ENCODE data around the gene HPSE2.

The HPSE2 gene

GRCh38 chr10:98713586-98713985 lies 522.1 kb downstream of the HPSE2 start:
- no peak for DNase-seq (ENCODE audit: low read depth)
- H3K4me3 ChIP-seq (ENCODE audit: low read length): no peak overlapping the region
- TF ChIP-seq CTCF (conservative IDR thresholded peaks at IDR 0.05; ENCODE audit: low read length): no peak

- DNase-seq (ENCODE audit: low read depth): no peak
- H3K4me3 ChIP-seq (ENCODE audit: low read length): no peak overlapping the region
- TF ChIP-seq CTCF (conservative IDR thresholded peaks at IDR 0.05; ENCODE audit: low read length): no peak
These were observed 539.1 kb downstream of the HPSE2 start for GRCh38 chr10:98696516-98696915.

GRCh38 chr10:98694883-98695282 lies 540.8 kb downstream of the HPSE2 start:
- DNase-seq (ENCODE audit: low read depth): no peak
- TF ChIP-seq CTCF (conservative IDR thresholded peaks at IDR 0.05; ENCODE audit: low read length): no peak
- H3K4me3 ChIP-seq (ENCODE audit: low read length): no peak overlapping the region

- H3K4me3 ChIP-seq (ENCODE audit: low read length): no peak overlapping the region
- no peak for TF ChIP-seq CTCF (conservative IDR thresholded peaks at IDR 0.05; ENCODE audit: low read length)
- peak; percentile 20 for DNase-seq (ENCODE audit: low read depth)
These were observed 541.6 kb downstream of the HPSE2 start for GRCh38 chr10:98694014-98694413.

- no peak for DNase-seq (ENCODE audit: low read depth)
- no peak overlapping the region for H3K4me3 ChIP-seq (ENCODE audit: low read length)
- TF ChIP-seq CTCF (conservative IDR thresholded peaks at IDR 0.05; ENCODE audit: low read length): no peak
These were observed 548.0 kb downstream of the HPSE2 start for GRCh38 chr10:98687685-98688084.

GRCh38 chr10:98684019-98684899 lies 551.4 kb downstream of the HPSE2 start:
- no peak for DNase-seq (ENCODE audit: low read depth)
- no peak for TF ChIP-seq CTCF (conservative IDR thresholded peaks at IDR 0.05; ENCODE audit: low read length)
- no peak overlapping the region for H3K4me3 ChIP-seq (ENCODE audit: low read length)

GRCh38 chr10:98676895-98677294 lies 558.8 kb downstream of the HPSE2 start:
- DNase-seq (ENCODE audit: low read depth): no peak
- 0 out of 2 replicates have a peak, but pooled peaks have one; percentile 0 for TF ChIP-seq CTCF (conservative IDR thresholded peaks at IDR 0.05; ENCODE audit: low read length)
- no peak overlapping the region for H3K4me3 ChIP-seq (ENCODE audit: low read length)
